Caco-2 (cell line): Measurements from ENCODE around the gene NFASC. TPM values are rescaled to one million over a fixed set of nuclear protein-coding genes. Genes with fewer than 3 reads are reported as not detected.
A peak's percentile ranks its signal among the peaks of the same experiment; 100 is the strongest.

Experiments
- BruUV-seq: library from RNA; stranded (reverse); fragments of 400-500 nt; replicated peaks from 2 replicates; lab custom pipeline; 2021; lab: Mats Ljungman, UMichigan
- CTCF ChIA-PET: fragments of 300-600 bp; sonication (Branson Sonifier 250); formaldehyde crosslinking; loops from one replicate; lab custom pipeline; 2022; ENCODE audit warnings: antibody characterized with exemption; lab: Charles Lee
- POLR2A ChIA-PET: fragments of 300-600 bp; sonication (Branson Sonifier 250); formaldehyde crosslinking; loops from one replicate; lab custom pipeline; 2022; ENCODE audit warnings: antibody characterized with exemption; lab: Charles Lee
- DNase-seq, 2 experiments: peaks; one replicate each; pipeline versions ENCODE4 v3.0.0 to v3.0.0-alpha.2; 2020 to 2022
- H3K27me3 ChIP-seq: replicated peaks from 2 replicates; pipeline ENCODE4 v1.6.0; 2011; ENCODE audit warnings: low read length; ENCODE audit not compliant: control insufficient read depth, insufficient read depth
- H3K36me3 ChIP-seq: 2 replicates; pipeline ENCODE4 v1.5.1; 2011; ENCODE audit warnings: low read length; ENCODE audit not compliant: control insufficient read depth, insufficient read depth
- H3K4me1 ChIP-seq: fragments of 250-450 bp; sonication (Bioruptor Pico); 2 replicates; pipeline ENCODE4 v1.5.1; 2020; ENCODE audit warnings: mild to moderate bottlenecking
- H3K4me3 ChIP-seq: 2 replicates; pipeline ENCODE4 v1.5.1; 2011; ENCODE audit warnings: low read depth, mild to moderate bottlenecking, control low read depth, low read length
- H3K9me3 ChIP-seq: fragments of 250-450 bp; sonication (Bioruptor Pico); 2 replicates; pipeline ENCODE4 v1.5.1; 2020; ENCODE audit warnings: mild to moderate bottlenecking, moderate library complexity
- H3K27ac Mint-ChIP-seq: one replicate; pipeline ENCODE4 v1.8.0; 2022; ENCODE audit warnings: mixed read lengths; ENCODE audit not compliant: unreplicated experiment
- H3K27me3 Mint-ChIP-seq: one replicate; pipeline ENCODE4 v1.8.0; 2022; ENCODE audit warnings: mixed read lengths; ENCODE audit not compliant: insufficient read depth, unreplicated experiment
- H3K36me3 Mint-ChIP-seq: one replicate; pipeline ENCODE4 v1.8.0; 2022; ENCODE audit warnings: mild to moderate bottlenecking, mixed read lengths; ENCODE audit not compliant: insufficient read depth, unreplicated experiment
- H3K4me1 Mint-ChIP-seq: one replicate; pipeline ENCODE4 v1.8.0; 2022; ENCODE audit warnings: low read depth, mixed read lengths; ENCODE audit not compliant: unreplicated experiment
- H3K4me3 Mint-ChIP-seq: one replicate; pipeline ENCODE4 v1.8.0; 2022; ENCODE audit warnings: mild to moderate bottlenecking, moderate library complexity, mixed read lengths; ENCODE audit not compliant: unreplicated experiment
- H3K9me3 Mint-ChIP-seq: one replicate; pipeline ENCODE4 v1.8.0; 2022; ENCODE audit warnings: mixed read lengths; ENCODE audit not compliant: unreplicated experiment
- CTCF ChIP-seq, 2 experiments: fragments of 200-600 bp in 1 of 2; IDR thresholded peaks; 1 replicate in 1 of 2; 2 replicates in 1 of 2; pipeline versions ENCODE4 v1.5.1 to v1.8.0; 2011 to 2022; ENCODE audit warnings: antibody characterized with exemption in 1 of 2, control low read depth in 1 of 2, inconsistent platforms in 1 of 2, low read depth in 1 of 2, low read length in 1 of 2, mild to moderate bottlenecking in 1 of 2, moderate library complexity in 1 of 2; ENCODE audit not compliant: insufficient read depth in 1 of 2, severe bottlenecking in 1 of 2, unreplicated experiment in 1 of 2
- intact Hi-C: fragments of 100-400 bp; cut with micrococcal nuclease; formaldehyde crosslinking; loops from one replicate; pipeline ENCODE4 v1.10.0; 2022; ENCODE audit not compliant: unreplicated experiment
- total RNA-seq: library from RNA; stranded (reverse); gene quantifications from 2 replicates; pipeline ENCODE4 v1.2.3, GENCODE V29; 2022

NFASC gene
- total RNA-seq, 1 experiment from 2014 or later: 1.3 TPM

GRCh38 chr1:204921855-204922516, 51.3 kb downstream of the NFASC start:
- no peak for TF ChIP-seq CTCF (IDR thresholded peaks at IDR 0.05; ENCODE audit: insufficient read depth in 1 of 2, low read depth in 1 of 2, low read length in 1 of 2, severe bottlenecking in 1 of 2, unreplicated experiment in 1 of 2)
- Histone ChIP-seq H3K4me1 (peaks cover 78% of the 10 kb centered on the region), H3K4me3 (no peak overlapping the region), H3K27me3 (no peaks in the 10 kb centered on the region), H3K9me3 (peaks cover 12% of the 10 kb centered on the region), H3K36me3 (no peaks in the 10 kb centered on the region)
- H3K36me3 Mint-ChIP-seq: no peaks in the 10 kb centered on the region
- ChIA-PET POLR2A (no interaction called here), CTCF (no interaction called here)
- H3K4me3 Mint-ChIP-seq: no peak overlapping the region
- no peaks in the 10 kb centered on the region for H3K9me3 Mint-ChIP-seq
- DNase-seq: no peak
- intact Hi-C loops: no loop called here
- no peaks in the 10 kb centered on the region for H3K27me3 Mint-ChIP-seq
- BruUV-seq: no TSS peak
- peaks cover 48% of the 10 kb centered on the region for H3K4me1 Mint-ChIP-seq
- H3K27ac Mint-ChIP-seq: peak overlapping the region; percentile 24

- H3K4me3 ChIP-seq: no peak overlapping the region
- no peaks in the 10 kb centered on the region for H3K36me3 ChIP-seq
- TF ChIP-seq CTCF (IDR thresholded peaks at IDR 0.05; ENCODE audit: insufficient read depth in 1 of 2, low read depth in 1 of 2, low read length in 1 of 2, severe bottlenecking in 1 of 2, unreplicated experiment in 1 of 2): no peak
- Mint-ChIP-seq H3K36me3 (no peaks in the 10 kb centered on the region), H3K4me3 (no peak overlapping the region), H3K9me3 (no peaks in the 10 kb centered on the region), H3K4me1 (peaks cover 54% of the 10 kb centered on the region), H3K27ac (peak overlapping the region; percentile 89), H3K27me3 (no peaks in the 10 kb centered on the region)
- POLR2A ChIA-PET: no interaction called here
- no peaks in the 10 kb centered on the region for H3K27me3 ChIP-seq
- H3K4me1 ChIP-seq: peaks cover 71% of the 10 kb centered on the region
- peak in 1 of 2 experiments; percentile 17 for DNase-seq
- intact Hi-C loops: no loop called here
- H3K9me3 ChIP-seq: 0 out of 2 replicates have a peak, but pooled peaks cover under 1% of the 10 kb centered on the region
- no TSS peak for BruUV-seq
- CTCF ChIA-PET: interaction anchor here (1.0 to 2.5 kb wide), 3 partner anchors 19 to 398 kb away, joined by 3 to 10 read pairs (median 9); partner anchors contain the start of gene NUAK2
These were observed 52.5 kb downstream of the NFASC start for GRCh38 chr1:204923201-204923600.

DNA sequence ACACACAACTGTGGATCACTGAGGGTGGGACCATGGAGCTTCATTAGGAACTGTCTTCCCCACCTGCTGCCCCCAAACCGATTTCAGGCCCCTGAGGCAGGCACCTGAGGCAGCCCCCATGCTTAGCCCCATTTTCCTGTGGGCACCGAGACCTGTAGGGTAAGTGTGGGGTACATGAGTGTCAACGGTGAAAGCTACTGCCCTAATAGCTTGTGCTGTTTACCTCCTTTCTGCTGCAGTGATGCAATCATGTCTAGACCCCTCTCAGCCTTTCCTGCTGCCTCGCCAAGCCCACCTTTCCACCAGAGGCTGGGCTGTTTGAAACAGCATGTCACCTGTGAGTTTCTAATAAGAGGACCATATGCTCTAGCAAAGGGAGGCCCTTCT, 53.0 kb downstream of the NFASC start:
- Histone ChIP-seq H3K36me3 (no peaks in the 10 kb centered on the region), H3K4me3 (no peak overlapping the region), H3K27me3 (no peaks in the 10 kb centered on the region), H3K9me3 (no peaks in the 10 kb centered on the region), H3K4me1 (peaks cover 67% of the 10 kb centered on the region)
- intact Hi-C loops: loop anchor here (1.0 kb wide), 1 partner anchor 18 kb away; no protein-coding TSS in a partner anchor
- no peaks in the 10 kb centered on the region for H3K27me3 Mint-ChIP-seq
- POLR2A ChIA-PET: no interaction called here
- H3K36me3 Mint-ChIP-seq: no peaks in the 10 kb centered on the region
- peak overlapping the region; percentile 89 for H3K27ac Mint-ChIP-seq
- DNase-seq: no peak
- CTCF ChIA-PET: interaction anchor here (1.0 to 2.5 kb wide), 3 partner anchors 18 to 398 kb away, joined by 3 to 10 read pairs (median 9); partner anchors contain the start of gene NUAK2
- H3K9me3 Mint-ChIP-seq: no peaks in the 10 kb centered on the region
- peaks cover 54% of the 10 kb centered on the region for H3K4me1 Mint-ChIP-seq
- no peak overlapping the region for H3K4me3 Mint-ChIP-seq
- TF ChIP-seq CTCF (IDR thresholded peaks at IDR 0.05; ENCODE audit: insufficient read depth in 1 of 2, low read depth in 1 of 2, low read length in 1 of 2, severe bottlenecking in 1 of 2, unreplicated experiment in 1 of 2): no peak
- no TSS peak for BruUV-seq
